WTC11 (cell line): ENCODE data around the gene RAMP1.

Experiments
- CBFB ChIP-seq: sonication (generic); formaldehyde crosslinking; IDR thresholded peaks from 2 replicates; pipeline ENCODE4 v1.8.1; 2022; ENCODE audit warnings: mild to moderate bottlenecking, low read depth, missing genetic modification reagents
- CREM ChIP-seq: sonication (generic); formaldehyde crosslinking; IDR thresholded peaks from 2 replicates; pipeline ENCODE4 v1.8.1; 2022; ENCODE audit warnings: mild to moderate bottlenecking, missing genetic modification reagents, moderate library complexity
- ERG ChIP-seq: fragments of 250-450 bp; sonication (Bioruptor Pico); IDR thresholded peaks from 2 replicates; pipeline ENCODE4 v1.8.0; 2021; ENCODE audit warnings: mild to moderate bottlenecking
- FOXJ3 ChIP-seq: sonication (generic); formaldehyde crosslinking; IDR thresholded peaks from 2 replicates; pipeline ENCODE4 v1.9.0; 2021; ENCODE audit warnings: missing genetic modification reagents, mild to moderate bottlenecking, borderline replicate concordance
- FOXP1 ChIP-seq: sonication (generic); formaldehyde crosslinking; IDR thresholded peaks from 2 replicates; pipeline ENCODE4 v1.8.0; 2022; ENCODE audit warnings: missing genetic modification reagents, mild to moderate bottlenecking, moderate library complexity, borderline replicate concordance
- JUN ChIP-seq: sonication (generic); formaldehyde crosslinking; IDR thresholded peaks from 2 replicates; pipeline ENCODE4 v1.8.0; 2023; ENCODE audit warnings: mild to moderate bottlenecking, missing genetic modification reagents
- USF2 ChIP-seq: sonication (generic); formaldehyde crosslinking; IDR thresholded peaks from 2 replicates; pipeline ENCODE4 v1.8.1; 2023; ENCODE audit warnings: mild to moderate bottlenecking, missing genetic modification reagents, moderate library complexity
- ZBTB21 ChIP-seq: sonication (generic); formaldehyde crosslinking; IDR thresholded peaks from 2 replicates; pipeline ENCODE4 v1.8.1; 2023; ENCODE audit warnings: mild to moderate bottlenecking, missing genetic modification reagents, borderline replicate concordance
- TF ChIP-seq, protein P1 (sequence below): fragments of 200-600 bp; IDR thresholded peaks from 2 replicates; pipeline ENCODE4 v1.8.0; 2022; ENCODE audit warnings: antibody characterized with exemption
- TF ChIP-seq, protein P2 (sequence below): sonication (generic); formaldehyde crosslinking; IDR thresholded peaks from 2 replicates; pipeline ENCODE4 v1.8.0; 2022; ENCODE audit warnings: mild to moderate bottlenecking, missing genetic modification reagents
- TF ChIP-seq, protein P3 (sequence below): sonication (generic); formaldehyde crosslinking; IDR thresholded peaks from 2 replicates; pipeline ENCODE4 v1.8.1; 2023; ENCODE audit warnings: mild to moderate bottlenecking, missing genetic modification reagents

DNA sequence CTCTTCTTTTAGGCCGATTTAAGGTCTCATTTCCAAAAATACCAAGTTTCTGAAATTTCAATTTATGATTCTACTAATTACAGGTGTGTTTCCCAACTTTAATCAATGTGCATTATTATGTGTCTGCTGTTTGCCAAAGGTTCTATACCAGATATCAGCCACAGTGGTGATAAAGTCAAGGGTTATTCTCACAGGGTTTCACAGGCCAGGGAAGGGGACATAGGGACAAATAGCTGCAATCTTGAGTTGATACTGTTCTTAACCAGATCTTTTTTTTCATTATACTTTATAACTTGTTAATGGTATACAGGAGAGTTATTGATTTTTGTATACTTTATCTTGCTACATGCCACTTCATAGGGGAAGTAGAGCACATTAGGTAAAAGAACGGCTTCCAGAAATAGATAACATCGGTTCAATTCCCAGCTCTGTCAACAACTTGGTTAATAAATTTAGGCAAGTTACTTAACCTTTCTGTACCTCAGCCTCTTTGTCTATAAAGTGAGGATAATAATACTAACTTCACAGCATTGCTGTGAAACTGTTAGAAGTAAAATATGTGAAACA lies 31.9 kb upstream of the RAMP1 start:
- TF ChIP-seq, protein P1, sequence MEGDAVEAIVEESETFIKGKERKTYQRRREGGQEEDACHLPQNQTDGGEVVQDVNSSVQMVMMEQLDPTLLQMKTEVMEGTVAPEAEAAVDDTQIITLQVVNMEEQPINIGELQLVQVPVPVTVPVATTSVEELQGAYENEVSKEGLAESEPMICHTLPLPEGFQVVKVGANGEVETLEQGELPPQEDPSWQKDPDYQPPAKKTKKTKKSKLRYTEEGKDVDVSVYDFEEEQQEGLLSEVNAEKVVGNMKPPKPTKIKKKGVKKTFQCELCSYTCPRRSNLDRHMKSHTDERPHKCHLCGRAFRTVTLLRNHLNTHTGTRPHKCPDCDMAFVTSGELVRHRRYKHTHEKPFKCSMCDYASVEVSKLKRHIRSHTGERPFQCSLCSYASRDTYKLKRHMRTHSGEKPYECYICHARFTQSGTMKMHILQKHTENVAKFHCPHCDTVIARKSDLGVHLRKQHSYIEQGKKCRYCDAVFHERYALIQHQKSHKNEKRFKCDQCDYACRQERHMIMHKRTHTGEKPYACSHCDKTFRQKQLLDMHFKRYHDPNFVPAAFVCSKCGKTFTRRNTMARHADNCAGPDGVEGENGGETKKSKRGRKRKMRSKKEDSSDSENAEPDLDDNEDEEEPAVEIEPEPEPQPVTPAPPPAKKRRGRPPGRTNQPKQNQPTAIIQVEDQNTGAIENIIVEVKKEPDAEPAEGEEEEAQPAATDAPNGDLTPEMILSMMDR = no peak
- TF ChIP-seq FOXP1 (CRISPR knock-in tag) (no peak), CREM (CRISPR knock-in tag) (no peak), CBFB (CRISPR knock-in tag) (no peak), FOXJ3 (CRISPR knock-in tag) (no peak), ERG (CRISPR knock-in tag) (no peak), JUN (CRISPR knock-in tag) (no peak), USF2 (CRISPR knock-in tag) (no peak), ZBTB21 (CRISPR knock-in tag) (no peak)
- TF ChIP-seq, protein P2, sequence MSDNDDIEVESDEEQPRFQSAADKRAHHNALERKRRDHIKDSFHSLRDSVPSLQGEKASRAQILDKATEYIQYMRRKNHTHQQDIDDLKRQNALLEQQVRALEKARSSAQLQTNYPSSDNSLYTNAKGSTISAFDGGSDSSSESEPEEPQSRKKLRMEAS (CRISPR knock-in tag) = no peak
- TF ChIP-seq, protein P3, sequence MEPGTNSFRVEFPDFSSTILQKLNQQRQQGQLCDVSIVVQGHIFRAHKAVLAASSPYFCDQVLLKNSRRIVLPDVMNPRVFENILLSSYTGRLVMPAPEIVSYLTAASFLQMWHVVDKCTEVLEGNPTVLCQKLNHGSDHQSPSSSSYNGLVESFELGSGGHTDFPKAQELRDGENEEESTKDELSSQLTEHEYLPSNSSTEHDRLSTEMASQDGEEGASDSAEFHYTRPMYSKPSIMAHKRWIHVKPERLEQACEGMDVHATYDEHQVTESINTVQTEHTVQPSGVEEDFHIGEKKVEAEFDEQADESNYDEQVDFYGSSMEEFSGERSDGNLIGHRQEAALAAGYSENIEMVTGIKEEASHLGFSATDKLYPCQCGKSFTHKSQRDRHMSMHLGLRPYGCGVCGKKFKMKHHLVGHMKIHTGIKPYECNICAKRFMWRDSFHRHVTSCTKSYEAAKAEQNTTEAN = no peak
